Measurements from ENCODE around the gene SNX18. TPM values are rescaled to one million over a fixed set of nuclear protein-coding genes. Genes with fewer than 3 reads are reported as not detected.

Gene SNX18
- total RNA-seq, 5 donors from 2014 or later (not counting 1 experiment from before 2014, with no cell fraction given): 13.7 to 35.7 (median 31.1) TPM

- Histone ChIP-seq H3K36me3 (ENCODE audit: control insufficient read depth in 2 of 2, extremely low read depth in 1 of 2, insufficient read depth in 1 of 2, low read length in 1 of 2) (no peaks in the 10 kb centered on the region), H3K27me3 (replicated peaks in 1 of 2; ENCODE audit: control insufficient read depth in 2 of 2, extremely low read depth in 1 of 2, insufficient read depth in 2 of 2, low read length in 1 of 2) (no peaks in the 10 kb centered on the region), H3K4me1 (ENCODE audit: control insufficient read depth in 1 of 2, extremely low read depth in 1 of 2, insufficient read depth in 2 of 2, low read length in 2 of 2) (peaks cover 4% of the 10 kb centered on the region in 2 experiments), H3K4me3 (ENCODE audit: control insufficient read depth in 1 of 2, extremely low read depth in 1 of 2, low read length in 1 of 2) (no peak overlapping the region), H3K9me3 (no peaks in the 10 kb centered on the region), H3K27ac (ENCODE audit: low read length) (no peak overlapping the region)
- H3K9me3 Mint-ChIP-seq: no peaks in the 10 kb centered on the region
- H3K4me3 Mint-ChIP-seq: no peak overlapping the region
- no CpG with 5 or more reads among the region's 5 CpGs for WGBS (ENCODE audit: insufficient coverage)
- no peak for ATAC-seq (replicated peaks in 1 of 4)
- H3K27ac Mint-ChIP-seq: no peak overlapping the region
- ChIA-PET POLR2A (no interaction called here), CTCF (no interaction called here)
- H3K27me3 Mint-ChIP-seq: no peaks in the 10 kb centered on the region
- peaks cover 10 to 15% (median 14%) of the 10 kb centered on the region in 3 donors for H3K4me1 Mint-ChIP-seq
- DNase-seq: no peak
- no peaks in the 10 kb centered on the region for H3K36me3 Mint-ChIP-seq
Observed at GRCh38 chr5:54571462-54571861, 53.9 kb downstream of the SNX18 start.

DNA sequence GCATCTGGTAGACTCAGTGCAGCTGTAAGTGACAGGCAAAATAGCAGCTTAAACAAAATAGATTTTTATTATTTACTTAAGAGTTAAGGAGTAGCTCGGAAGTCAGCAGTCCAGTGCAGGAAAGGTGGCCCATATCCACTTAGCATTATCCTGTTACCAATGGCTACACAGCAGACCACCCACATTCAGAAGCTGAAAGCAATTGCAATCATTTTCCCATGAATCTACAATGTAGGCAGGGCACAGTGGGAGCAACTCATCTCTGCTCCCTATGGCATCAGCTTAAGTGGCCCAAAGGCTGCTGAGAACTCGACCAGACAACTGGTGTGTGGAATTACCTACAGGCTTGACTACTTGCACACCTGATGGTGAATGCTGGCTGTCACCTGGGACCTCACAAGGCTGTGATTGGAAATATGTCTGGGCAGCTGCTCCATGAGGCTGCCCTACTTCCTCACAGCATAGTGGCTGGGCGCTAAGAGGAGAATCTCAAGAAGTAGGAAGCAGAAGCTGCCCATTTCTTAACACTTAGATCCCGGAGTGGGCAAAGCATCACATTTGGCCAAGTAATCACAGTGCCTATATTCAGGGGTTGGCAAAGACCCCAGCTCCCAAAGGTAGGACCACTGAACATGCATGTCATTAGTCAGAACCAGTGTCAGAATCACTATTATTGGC lies 56.4 kb downstream of the SNX18 start:
- Mint-ChIP-seq H3K36me3 (no peaks in the 10 kb centered on the region), H3K4me3 (no peak overlapping the region), H3K9me3 (no peaks in the 10 kb centered on the region), H3K27ac (no peak overlapping the region), H3K4me1 (peaks cover 10 to 15% (median 14%) of the 10 kb centered on the region in 3 donors), H3K27me3 (no peaks in the 10 kb centered on the region)
- Histone ChIP-seq H3K36me3 (ENCODE audit: control insufficient read depth in 2 of 2, extremely low read depth in 1 of 2, insufficient read depth in 1 of 2, low read length in 1 of 2) (no peaks in the 10 kb centered on the region), H3K4me1 (ENCODE audit: control insufficient read depth in 1 of 2, extremely low read depth in 1 of 2, insufficient read depth in 2 of 2, low read length in 2 of 2) (peaks cover 4% of the 10 kb centered on the region in 2 experiments), H3K27ac (ENCODE audit: low read length) (no peak overlapping the region), H3K9me3 (no peaks in the 10 kb centered on the region), H3K4me3 (ENCODE audit: control insufficient read depth in 1 of 2, extremely low read depth in 1 of 2, low read length in 1 of 2) (no peak overlapping the region), H3K27me3 (replicated peaks in 1 of 2; ENCODE audit: control insufficient read depth in 2 of 2, extremely low read depth in 1 of 2, insufficient read depth in 2 of 2, low read length in 1 of 2) (peaks cover 0 to 3% of the 10 kb centered on the region in 2 experiments)
- CTCF ChIA-PET: no interaction called here
- POLR2A ChIA-PET: no interaction called here
- ATAC-seq (replicated peaks in 1 of 4): no peak
- WGBS (ENCODE audit: insufficient coverage): 91% methylated on average over 4 of the region's 4 CpGs
- no peak for DNase-seq

- ChIA-PET POLR2A (no interaction called here), CTCF (interaction anchor here in 1 of 2 donors (0.5 kb wide), 1 partner anchor 401 kb away, joined by 6 read pairs; no protein-coding TSS in a partner anchor)
- Histone ChIP-seq H3K4me3 (ENCODE audit: control insufficient read depth in 1 of 2, extremely low read depth in 1 of 2, low read length in 1 of 2) (no peak overlapping the region), H3K27me3 (replicated peaks in 1 of 2; ENCODE audit: control insufficient read depth in 2 of 2, extremely low read depth in 1 of 2, insufficient read depth in 2 of 2, low read length in 1 of 2) (peaks cover 0 to 3% of the 10 kb centered on the region in 2 experiments), H3K27ac (ENCODE audit: low read length) (no peak overlapping the region), H3K9me3 (no peaks in the 10 kb centered on the region), H3K36me3 (ENCODE audit: control insufficient read depth in 2 of 2, extremely low read depth in 1 of 2, insufficient read depth in 1 of 2, low read length in 1 of 2) (no peaks in the 10 kb centered on the region), H3K4me1 (ENCODE audit: control insufficient read depth in 1 of 2, extremely low read depth in 1 of 2, insufficient read depth in 2 of 2, low read length in 2 of 2) (peaks cover 4 to 7% of the 10 kb centered on the region in 2 experiments)
- no peak for ATAC-seq (replicated peaks in 1 of 4)
- WGBS (ENCODE audit: insufficient coverage): 92% methylated on average over 3 of the region's 5 CpGs
- H3K27me3 Mint-ChIP-seq: no peaks in the 10 kb centered on the region
- no peak for DNase-seq
- H3K4me3 Mint-ChIP-seq: no peak overlapping the region
- no peaks in the 10 kb centered on the region for H3K36me3 Mint-ChIP-seq
- peaks cover 15 to 31% (median 19%) of the 10 kb centered on the region in 3 donors for H3K4me1 Mint-ChIP-seq
- no peak overlapping the region for H3K27ac Mint-ChIP-seq
- H3K9me3 Mint-ChIP-seq: no peaks in the 10 kb centered on the region
Observed at GRCh38 chr5:54577528-54577927, 60.0 kb downstream of the SNX18 start.

GRCh38 chr5:54577937-54578653 lies 60.5 kb downstream of the SNX18 start:
- Mint-ChIP-seq H3K27ac (no peak overlapping the region), H3K9me3 (no peaks in the 10 kb centered on the region), H3K36me3 (no peaks in the 10 kb centered on the region), H3K27me3 (no peaks in the 10 kb centered on the region), H3K4me1 (peaks cover 15 to 31% (median 19%) of the 10 kb centered on the region in 3 donors), H3K4me3 (no peak overlapping the region)
- ChIA-PET POLR2A (interaction anchor here in 1 of 2 donors (0.6 kb wide), 1 partner anchor 1406 kb away, joined by 3 read pairs; no protein-coding TSS in a partner anchor), CTCF (no interaction called here)
- WGBS (ENCODE audit: insufficient coverage): 79% methylated on average over 5 of the region's 7 CpGs
- H3K27me3 ChIP-seq (replicated peaks in 1 of 2; ENCODE audit: control insufficient read depth in 2 of 2, extremely low read depth in 1 of 2, insufficient read depth in 2 of 2, low read length in 1 of 2): peaks cover 0 to 3% of the 10 kb centered on the region in 2 experiments
- H3K36me3 ChIP-seq (ENCODE audit: control insufficient read depth in 2 of 2, extremely low read depth in 1 of 2, insufficient read depth in 1 of 2, low read length in 1 of 2): no peaks in the 10 kb centered on the region
- no peak overlapping the region for H3K27ac ChIP-seq (ENCODE audit: low read length)
- H3K9me3 ChIP-seq: no peaks in the 10 kb centered on the region
- DNase-seq: no peak
- H3K4me1 ChIP-seq (ENCODE audit: control insufficient read depth in 1 of 2, extremely low read depth in 1 of 2, insufficient read depth in 2 of 2, low read length in 2 of 2): peaks cover 4 to 7% of the 10 kb centered on the region in 2 experiments
- H3K4me3 ChIP-seq (ENCODE audit: control insufficient read depth in 1 of 2, extremely low read depth in 1 of 2, low read length in 1 of 2): no peak overlapping the region
- ATAC-seq (replicated peaks in 1 of 4): no peak

DNA sequence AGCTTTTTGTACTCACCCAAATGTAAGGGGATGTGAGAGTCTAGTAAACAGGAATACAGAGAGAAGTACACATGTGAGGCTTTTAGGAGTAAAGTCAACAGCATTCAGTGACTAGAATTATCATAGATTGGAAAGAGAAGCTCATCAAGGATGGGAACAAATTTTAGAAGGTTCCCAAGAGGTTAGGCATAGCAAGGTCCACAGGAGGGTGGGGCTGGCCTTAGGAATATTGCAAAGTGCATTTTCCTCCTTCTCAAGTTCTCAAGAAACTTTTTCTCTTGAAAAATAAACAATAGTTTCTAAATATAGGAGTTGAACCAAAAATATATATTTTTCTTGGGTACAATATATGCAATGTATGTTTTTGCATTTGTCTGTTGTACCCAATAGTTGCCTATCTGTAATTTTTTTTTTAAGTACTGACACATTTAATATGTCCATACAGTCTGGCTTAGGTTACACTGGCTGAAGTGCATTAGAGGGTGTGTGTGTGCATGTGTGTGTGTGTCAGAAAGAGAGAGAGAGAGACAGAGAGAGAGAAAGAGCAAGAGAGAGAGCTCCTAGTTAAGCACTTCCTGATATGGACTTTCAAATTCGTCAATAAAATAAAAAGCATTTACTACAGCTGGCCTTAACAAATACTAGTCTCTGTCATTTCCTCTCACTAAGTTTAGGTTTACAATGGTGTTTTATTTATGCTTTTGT lies 62.2 kb downstream of the SNX18 start:
- no peak for ATAC-seq (replicated peaks in 1 of 4)
- no peak for DNase-seq
- H3K27ac ChIP-seq (ENCODE audit: low read length): no peak overlapping the region
- peaks cover 0 to 3% of the 10 kb centered on the region in 2 experiments for H3K27me3 ChIP-seq (replicated peaks in 1 of 2; ENCODE audit: control insufficient read depth in 2 of 2, extremely low read depth in 1 of 2, insufficient read depth in 2 of 2, low read length in 1 of 2)
- H3K36me3 ChIP-seq (ENCODE audit: control insufficient read depth in 2 of 2, extremely low read depth in 1 of 2, insufficient read depth in 1 of 2, low read length in 1 of 2): no peaks in the 10 kb centered on the region
- peaks cover under 1 to 3% of the 10 kb centered on the region in 2 experiments for H3K4me1 ChIP-seq (ENCODE audit: control insufficient read depth in 1 of 2, extremely low read depth in 1 of 2, insufficient read depth in 2 of 2, low read length in 2 of 2)
- ChIA-PET POLR2A (no interaction called here), CTCF (no interaction called here)
- H3K4me1 Mint-ChIP-seq: peaks cover 10 to 20% (median 11%) of the 10 kb centered on the region in 3 donors
- H3K36me3 Mint-ChIP-seq: no peaks in the 10 kb centered on the region
- H3K4me3 ChIP-seq (ENCODE audit: control insufficient read depth in 1 of 2, extremely low read depth in 1 of 2, low read length in 1 of 2): no peak overlapping the region
- H3K9me3 ChIP-seq: no peaks in the 10 kb centered on the region
- WGBS (ENCODE audit: insufficient coverage): no CpG with 5 or more reads among the region's 1 CpG
- H3K4me3 Mint-ChIP-seq: no peak overlapping the region
- no peak overlapping the region for H3K27ac Mint-ChIP-seq
- no peaks in the 10 kb centered on the region for H3K27me3 Mint-ChIP-seq
- no peaks in the 10 kb centered on the region for H3K9me3 Mint-ChIP-seq

DNA sequence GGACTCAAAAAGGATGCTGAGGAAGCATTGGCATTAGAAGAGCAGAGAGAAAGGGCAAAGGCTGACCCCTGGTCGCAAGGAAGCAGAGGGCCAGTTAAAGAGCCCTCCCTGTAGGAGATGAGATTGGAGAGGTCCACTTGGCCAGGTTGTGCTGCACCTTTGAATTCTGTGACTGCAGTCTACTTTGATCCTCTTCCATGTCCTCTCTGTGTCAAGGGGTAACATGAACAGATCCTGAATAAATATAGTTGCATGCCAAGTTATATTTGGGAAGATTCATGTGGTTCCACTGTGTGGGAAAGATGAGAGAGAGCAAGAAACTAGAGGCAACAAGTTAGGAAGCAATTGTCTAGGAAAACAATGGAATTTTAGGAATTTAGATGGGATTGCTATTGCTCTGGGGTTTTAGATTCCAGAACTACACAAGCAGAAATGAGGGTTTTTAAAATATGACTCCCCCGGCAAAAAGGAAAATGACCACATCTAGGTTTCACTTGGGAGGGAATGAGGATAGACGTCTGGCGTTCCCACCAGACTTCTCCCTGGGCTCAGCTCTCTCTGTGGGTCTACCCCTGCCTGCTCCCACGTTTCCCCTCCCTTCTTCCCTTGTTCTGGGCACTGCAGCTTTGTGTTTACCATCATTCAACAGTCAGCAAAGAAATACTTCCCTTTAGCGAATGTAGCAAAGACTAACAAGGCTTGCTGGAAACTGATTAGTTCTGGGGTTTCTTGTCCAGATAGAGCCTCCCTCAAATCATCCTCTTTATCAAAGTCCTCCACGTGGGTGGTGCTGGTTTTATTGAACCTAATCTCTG lies 63.6 kb downstream of the SNX18 start:
- peaks cover 0 to 3% of the 10 kb centered on the region in 2 experiments for H3K4me1 ChIP-seq (ENCODE audit: control insufficient read depth in 1 of 2, extremely low read depth in 1 of 2, insufficient read depth in 2 of 2, low read length in 2 of 2)
- H3K4me3 Mint-ChIP-seq: no peak overlapping the region
- H3K27me3 ChIP-seq (replicated peaks in 1 of 2; ENCODE audit: control insufficient read depth in 2 of 2, extremely low read depth in 1 of 2, insufficient read depth in 2 of 2, low read length in 1 of 2): peaks cover 0 to 3% of the 10 kb centered on the region in 2 experiments
- CTCF ChIA-PET: no interaction called here
- H3K4me3 ChIP-seq (ENCODE audit: control insufficient read depth in 1 of 2, extremely low read depth in 1 of 2, low read length in 1 of 2): no peak overlapping the region
- H3K27me3 Mint-ChIP-seq: no peaks in the 10 kb centered on the region
- WGBS (ENCODE audit: insufficient coverage): 100% methylated on average over 2 of the region's 7 CpGs
- no peak for ATAC-seq (replicated peaks in 1 of 4)
- H3K27ac Mint-ChIP-seq: no peak overlapping the region
- peaks cover 4 to 17% (median 5%) of the 10 kb centered on the region in 3 donors for H3K4me1 Mint-ChIP-seq
- H3K27ac ChIP-seq (ENCODE audit: low read length): no peak overlapping the region
- DNase-seq: no peak
- no peaks in the 10 kb centered on the region for H3K9me3 ChIP-seq
- POLR2A ChIA-PET: no interaction called here
- H3K36me3 ChIP-seq (ENCODE audit: control insufficient read depth in 2 of 2, extremely low read depth in 1 of 2, insufficient read depth in 1 of 2, low read length in 1 of 2): no peaks in the 10 kb centered on the region
- peaks cover under 1% of the 10 kb centered on the region for H3K36me3 Mint-ChIP-seq
- H3K9me3 Mint-ChIP-seq: peaks cover 0 to 6% (median 4%) of the 10 kb centered on the region in 3 donors

Measured in T-cell (primary cell).